Left renal pelvis (tissue), 4 donors: Measurements from ENCODE around the gene CCDC88C. TPM values are rescaled to one million over a fixed set of nuclear protein-coding genes. Genes with fewer than 3 reads are reported as not detected.
"Not testable (repeated sequence)": the region's sequence is repeated elsewhere in the genome, so short reads cannot be mapped to it uniquely, and the experiment has no call there.

Experiments
- DNase-seq, 4 donors: peaks; one replicate each; pipeline ENCODE4 v3.0.0-alpha.2; 2013; ENCODE audit warnings: low read depth in 4 of 4, low spot score in 3 of 4
- polyA plus RNA-seq, 4 donors: library from polyadenylated mRNA; unstranded; fragments of 120-200 nt; gene quantifications; one replicate each; pipeline ENCODE4 v1.2.1, GENCODE V29; 2013; ENCODE audit not compliant: insufficient read length in 4 of 4

Gene CCDC88C
- polyA plus RNA-seq, 4 donors: 8.9 to 46.7 (median 32.2) TPM

DNA sequence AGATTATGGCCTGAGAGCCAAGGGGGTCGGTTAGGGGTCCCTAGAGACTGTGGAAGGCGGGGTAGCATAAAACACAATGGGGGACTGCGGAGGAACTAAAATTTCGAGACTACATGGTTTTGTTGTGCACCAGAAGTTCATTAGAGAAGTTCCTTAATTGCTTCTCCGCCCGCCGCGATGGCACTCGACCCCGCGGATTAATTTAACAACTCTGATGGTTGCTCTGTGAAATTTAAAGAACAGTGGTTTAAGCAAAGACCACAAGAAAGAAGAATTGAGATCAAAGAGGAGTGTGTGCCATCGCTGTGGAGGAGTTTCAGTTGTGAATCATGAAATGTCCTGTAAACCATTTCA, 1.4 kb upstream of the CCDC88C start:
- DNase-seq: no peak

DNA sequence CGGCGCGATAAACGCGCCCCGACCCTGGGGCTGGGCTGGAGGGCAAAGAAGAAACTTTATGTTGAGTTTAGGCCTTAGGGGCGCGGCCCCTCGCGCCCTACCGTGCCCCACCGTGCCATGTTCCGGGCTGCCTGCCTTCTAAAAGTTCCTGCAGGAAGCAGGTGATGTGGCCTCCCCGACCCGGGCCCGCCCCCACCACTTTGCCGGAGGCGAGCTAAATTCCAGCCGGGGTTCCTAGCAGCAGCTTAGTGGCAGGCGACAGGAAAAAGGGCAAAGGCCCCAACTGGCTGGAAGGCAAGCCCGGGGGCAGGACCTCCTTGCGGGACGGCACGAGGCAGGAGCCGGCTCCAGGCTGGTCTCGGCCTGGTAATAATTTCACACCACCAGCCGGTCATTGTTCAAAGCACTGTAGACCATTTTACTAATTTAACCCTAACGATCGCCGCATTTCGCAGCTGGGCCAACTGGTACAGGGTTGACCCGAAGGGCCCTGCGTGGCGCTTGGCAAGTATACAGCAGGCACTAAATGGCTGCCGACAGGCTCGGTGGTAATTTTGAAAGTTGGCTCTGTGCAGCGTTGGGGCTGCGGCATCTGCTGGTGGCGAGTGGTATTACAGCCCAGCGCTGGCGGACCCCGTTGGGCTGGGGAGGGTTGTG, 895 bp upstream of the CCDC88C start:
- no peak for DNase-seq

DNA sequence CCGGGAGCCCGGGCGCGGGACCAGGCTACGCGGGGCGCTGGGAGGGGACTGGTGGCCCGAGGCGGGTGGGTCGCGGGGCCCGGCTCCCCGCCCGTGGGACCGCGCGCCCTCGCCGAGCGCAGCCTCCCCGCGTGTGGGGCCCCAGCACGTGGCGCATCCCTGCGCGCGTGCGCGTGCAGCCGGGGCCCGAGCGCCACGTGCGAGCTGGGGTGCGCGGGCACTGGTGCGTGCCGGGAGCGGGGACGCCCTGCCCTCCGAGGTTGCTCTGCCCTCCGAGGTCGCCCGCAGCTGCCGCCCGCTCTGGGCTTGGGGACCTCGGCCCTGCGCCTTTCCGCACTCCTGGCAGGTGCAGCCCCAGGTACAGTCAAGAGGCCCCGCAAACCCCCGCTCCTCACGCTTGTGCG, 365 bp upstream of the CCDC88C start:
- no peak for DNase-seq

DNA sequence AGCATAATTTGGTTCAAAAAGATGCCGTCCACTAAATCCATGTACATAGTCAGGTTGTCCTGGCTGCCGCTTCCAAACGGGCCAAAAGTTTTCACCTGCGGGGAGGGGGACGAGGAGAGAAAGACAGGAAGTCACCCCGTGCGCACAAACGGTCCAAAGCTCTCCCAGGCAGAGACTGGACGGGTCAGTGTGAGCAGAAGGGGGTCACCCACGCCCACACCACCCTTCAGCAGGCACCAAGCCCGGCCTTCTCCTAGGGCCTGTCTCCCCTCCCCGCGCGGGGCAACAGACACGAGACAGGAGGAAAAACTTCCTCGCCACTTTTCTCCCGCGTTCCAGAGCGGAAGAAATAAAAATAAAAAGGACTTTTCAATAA, 888 bp downstream of the CCDC88C start:
- no peak for DNase-seq

DNA sequence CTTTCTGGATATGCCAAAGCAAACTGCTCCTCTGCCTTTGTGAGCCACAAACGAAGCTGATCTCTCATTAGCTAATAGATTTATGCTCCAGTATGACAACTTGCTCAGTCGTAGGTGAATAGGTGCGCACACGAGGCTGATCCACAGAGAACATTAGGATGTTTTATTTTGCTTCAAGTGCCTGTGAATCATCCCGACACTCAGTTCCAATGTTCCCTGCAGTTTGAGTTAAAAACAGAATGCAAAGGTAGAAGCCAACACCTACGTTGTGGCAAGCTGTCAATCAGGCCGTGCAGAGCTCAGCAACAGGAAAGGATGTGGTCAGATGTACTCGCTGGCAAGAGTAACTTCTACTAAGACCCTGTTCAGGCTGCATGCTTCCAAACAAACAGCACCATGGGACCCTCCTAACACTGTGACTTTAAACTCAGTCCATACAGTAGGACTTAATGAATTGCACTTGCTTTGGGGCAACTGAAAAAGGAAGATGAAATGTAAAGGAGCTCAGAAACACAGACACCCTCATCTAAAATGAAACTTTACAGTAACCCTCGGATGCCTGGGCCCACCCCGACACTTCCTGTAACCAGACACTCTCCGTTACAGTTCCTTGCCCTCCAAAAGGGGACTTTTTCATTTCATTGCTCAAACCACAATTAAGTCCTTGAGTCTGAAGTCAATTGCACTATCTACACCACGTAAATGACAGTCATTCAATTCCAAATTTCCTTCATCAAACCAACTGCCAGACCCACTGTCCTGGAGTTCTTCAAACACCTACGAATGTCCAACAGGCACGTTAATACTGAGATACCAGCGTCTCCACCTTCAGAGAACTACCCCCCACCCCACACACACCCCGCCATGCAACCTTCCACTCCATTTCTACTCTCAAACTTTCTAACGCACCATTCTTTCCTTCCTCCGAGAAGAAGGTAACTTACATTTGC, 1.6 kb downstream of the CCDC88C start:
- DNase-seq: no peak

DNA sequence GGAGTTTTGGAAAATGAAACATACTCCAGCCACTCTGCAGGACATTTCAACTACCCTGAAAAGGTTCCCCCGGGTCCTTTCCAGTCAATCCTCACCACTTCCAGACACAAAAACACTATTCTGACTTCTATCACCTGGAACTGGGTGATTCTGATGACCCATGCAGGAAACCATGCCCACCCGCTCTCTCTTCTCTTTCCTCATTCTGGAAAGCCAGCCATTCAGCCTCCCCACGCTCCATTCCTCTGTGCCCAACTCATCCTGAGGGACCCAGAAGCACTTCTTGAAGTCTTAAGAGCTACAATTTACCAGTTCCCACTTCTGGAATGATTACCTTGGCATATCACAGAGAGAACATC, 3.2 kb downstream of the CCDC88C start:
- DNase-seq: no peak

DNA sequence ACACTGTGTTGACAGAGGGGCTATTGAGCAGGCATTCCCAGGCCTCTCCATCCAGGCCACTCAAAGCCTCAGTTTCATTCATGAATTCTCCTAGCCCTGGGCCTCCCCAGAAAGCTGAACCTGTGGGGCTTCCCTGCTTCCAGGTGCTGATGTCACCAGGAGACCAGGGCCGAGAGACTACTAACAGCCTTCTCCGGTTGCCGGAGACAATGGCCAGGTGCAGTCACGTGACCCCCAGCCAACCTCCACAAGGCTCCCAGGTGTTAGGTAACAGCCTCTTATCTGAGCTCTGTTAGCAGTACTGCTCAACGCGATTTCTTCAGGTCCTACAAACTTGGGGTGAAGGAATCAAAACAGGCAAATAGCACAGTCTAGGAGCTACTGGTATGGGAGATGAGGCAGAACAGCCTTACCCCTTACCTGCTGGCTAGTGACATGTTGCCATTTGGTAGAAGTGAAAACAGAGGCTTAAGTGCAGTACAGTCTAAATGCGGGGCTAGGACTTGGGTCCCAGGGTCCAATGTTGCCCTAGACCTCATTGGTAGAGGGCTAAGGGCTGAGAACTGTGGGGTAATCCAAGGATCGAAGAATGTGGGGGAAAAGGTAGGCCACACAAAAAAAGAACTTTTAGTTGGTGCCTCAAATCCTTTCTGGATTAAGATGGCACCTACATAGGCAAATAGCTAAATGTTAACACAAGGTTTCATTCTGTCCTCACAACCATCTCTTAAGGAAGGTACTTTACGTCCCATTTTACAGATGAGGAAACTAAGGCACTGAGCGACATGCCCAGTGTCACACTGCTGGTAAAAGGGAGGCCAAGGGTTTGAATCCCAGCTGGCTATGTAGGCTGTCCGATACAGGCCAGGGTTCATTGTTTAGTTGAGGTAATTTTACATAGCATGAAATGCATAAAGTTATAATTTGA, 3.8 kb downstream of the CCDC88C start:
- DNase-seq: no peak

DNA sequence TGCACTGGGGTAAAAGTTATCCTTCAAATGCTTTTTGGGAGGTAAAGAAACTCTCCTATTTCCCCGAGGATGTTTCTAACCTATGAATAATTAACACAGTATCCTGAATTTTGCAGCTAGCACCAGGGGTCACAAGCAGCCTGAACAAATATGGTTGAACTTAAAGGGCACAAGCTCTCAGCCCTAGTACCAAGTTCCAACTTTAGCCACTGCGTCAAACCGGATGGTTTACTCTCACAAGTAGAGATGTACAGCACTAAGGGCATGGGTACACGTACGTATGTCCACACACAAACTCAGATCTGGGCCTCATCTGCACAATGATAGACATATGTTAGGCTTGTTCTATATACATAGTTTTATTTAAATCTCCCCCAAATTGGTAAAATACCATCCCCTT, 4.7 kb downstream of the CCDC88C start:
- DNase-seq: no peak

DNA sequence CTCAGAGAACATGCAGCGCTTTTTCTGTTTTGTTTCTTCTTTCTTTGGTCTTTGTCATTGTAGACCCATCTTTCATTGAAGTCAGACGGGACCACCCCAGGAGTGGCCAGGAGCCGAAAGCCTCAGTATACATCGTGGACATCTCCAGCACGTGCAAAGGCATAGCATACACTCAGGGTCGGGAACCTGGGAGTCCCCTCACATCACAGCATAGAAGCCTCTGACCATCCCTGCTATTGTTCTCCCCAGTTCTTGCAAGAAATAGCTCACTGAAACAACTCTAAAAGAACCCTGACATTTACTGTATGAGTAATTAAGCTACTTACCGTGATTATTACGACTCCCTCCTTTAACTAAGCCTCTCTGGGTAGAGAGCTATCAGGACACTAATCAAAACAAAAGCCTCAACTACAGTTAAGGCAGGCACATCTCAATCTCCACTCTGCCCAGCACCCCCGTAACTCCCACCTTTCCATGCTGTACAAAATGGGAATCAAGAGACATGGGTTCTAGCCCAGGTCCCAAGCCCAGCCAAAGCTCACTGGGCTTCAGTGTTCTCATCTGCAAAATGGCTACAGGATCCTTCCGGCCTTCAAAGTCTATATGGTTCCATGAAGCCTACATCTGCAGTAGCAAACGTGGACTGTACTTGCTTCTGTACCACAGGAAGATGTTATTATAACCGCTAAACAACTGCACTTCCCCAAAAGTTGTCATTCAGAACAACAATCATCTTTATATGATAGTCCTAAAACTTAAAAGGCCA, 6.7 kb downstream of the CCDC88C start:
- DNase-seq: no peak

DNA sequence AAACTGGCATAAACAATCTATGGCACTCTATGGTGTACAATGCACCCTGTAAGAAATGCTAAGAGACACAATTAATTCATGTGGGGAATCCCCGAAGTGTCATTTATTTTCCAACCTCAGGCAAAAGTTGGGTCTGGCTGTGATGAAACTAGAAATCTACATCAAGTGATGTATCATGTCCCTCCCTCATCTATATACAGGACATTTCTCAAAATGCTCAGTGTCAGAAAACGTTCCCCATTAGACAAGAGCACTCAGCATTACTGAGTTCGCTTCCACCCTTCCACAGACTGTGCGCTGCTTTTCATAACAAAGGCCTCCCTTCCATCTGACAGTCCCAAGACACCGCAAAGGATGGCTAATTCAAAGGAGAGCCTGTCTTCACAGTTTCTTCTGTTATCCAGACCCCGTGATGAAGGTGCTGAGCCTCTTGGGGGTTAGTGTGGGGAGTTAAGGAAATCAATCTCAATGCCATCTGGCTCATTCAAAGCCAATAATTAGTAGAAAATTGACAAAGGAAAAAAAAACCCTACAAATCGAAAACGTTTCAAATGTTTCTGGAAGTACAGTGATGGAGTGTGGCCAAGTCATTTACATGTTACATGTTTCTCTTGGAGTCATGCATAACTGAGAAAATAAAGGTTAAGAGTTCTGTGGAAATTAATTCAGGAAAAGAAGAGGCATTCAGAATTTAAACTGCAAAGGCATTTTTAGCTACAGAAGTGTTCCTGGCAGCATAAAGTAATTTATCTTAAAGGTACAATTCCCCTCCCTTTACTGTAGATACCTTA, 7.5 kb downstream of the CCDC88C start:
- DNase-seq: no peak

DNA sequence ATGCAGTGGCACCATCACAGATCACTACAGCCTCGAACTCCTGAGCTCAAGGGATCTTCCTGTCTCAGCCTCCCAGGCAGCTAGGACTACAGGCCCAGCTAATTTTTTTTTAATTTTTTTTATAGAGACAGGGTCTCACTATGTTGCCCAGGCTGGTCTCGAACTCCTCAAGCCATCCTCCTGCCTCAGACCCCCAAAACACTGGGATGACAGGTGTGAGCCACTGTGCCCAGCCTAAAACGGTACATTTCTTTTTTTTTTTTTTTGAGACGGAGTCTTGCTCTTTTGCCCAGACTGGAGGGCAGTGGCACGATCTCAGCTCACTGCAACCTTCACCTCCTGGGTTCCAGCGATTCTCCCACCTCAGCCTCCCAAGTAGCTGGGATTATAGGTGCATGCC, 8.4 kb downstream of the CCDC88C start:
- not testable (repeated sequence) for DNase-seq

DNA sequence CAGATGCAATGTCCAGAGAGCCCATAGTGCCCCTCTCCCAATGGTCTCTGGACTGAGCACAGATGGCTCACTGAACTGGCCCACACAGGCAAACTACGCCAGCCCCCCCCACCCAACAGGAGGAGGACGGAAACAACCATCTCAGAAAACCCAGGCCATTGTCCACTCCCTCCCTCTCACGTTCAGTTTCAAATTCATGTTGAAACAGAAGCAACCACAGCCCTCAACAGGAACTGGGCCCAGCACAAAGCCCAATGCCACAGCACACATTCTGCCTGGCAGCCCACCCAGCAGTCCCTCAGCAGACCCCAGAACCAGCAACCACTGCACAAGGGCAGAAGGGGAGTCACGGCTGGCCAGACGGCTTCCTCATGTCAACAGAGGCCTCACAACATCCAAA, 10.6 kb downstream of the CCDC88C start:
- no peak for DNase-seq

DNA sequence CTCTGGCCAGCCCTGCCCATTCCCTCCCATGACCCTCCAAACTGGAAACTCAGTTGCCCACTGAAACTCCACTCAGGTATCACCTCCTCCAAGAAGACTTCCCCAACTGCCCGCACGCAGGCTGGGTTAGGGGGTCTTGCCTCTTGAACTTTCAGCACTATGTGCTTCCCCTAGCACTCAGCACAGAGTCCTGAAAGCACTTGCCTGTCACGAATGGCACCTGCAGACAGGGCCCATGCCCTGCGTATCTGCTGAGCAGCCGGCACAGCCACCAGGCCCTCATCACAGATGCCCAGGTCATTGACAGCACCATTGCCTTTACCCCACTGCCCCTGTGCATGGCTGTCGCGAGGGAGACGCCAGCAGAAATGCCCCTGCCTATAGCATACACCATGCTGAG, 11.2 kb downstream of the CCDC88C start:
- DNase-seq: no peak

DNA sequence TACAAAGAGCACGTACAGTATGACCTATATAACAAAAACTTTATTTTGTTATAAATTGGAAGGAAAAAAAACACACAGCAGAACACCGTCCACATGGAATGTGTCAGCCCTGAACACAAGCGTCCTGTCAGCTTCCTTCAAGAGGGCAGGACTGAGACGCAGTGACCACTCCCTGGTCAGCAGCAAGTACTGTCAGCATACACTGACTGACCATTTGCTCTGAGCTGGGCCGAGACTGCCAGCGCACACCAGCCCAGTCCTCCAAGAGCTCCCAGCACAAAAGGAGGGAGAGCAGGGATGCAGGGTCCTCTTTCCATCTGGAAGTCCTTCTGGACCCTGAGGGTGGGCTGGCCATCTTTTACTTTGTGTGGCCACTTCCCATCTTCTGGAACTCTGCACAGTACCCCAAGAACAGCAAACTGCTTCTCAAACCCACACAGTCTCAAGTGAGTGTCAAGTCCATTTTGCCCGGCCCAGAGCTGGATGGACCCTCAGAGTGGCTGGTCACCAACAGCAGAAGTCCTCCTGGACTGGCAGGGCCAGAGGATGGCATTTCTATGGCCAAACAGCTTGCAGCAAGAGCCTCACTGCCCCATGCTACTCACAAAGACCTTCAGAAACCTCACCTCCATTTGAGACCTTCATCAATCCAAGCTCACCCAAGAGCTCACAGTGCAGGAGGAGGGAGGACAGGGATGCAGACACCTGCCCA, 11.7 kb downstream of the CCDC88C start:
- no peak for DNase-seq

DNA sequence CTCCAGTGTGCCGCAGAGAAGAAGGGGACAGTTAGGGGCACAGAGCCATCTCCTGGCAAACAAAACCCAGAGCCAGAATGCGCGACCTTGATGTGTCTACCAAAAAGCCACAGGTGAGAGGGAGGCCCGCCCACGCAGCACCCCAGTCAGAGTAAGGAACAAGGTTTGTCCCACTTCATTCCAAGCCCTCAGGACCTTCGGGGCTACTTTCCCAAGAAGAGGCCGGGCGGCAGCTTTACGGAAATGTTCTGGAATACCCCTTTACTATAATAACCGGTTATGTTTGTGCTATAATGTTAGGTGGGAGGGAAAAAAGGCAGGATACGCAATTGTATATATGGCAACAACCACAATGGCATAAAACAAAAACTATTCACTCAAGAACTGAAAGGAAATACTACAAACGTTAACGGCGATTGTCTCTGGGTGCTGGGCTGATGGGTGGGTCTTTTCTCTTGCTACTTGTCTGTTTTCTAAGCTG, 12.3 kb downstream of the CCDC88C start:
- DNase-seq: no peak

DNA sequence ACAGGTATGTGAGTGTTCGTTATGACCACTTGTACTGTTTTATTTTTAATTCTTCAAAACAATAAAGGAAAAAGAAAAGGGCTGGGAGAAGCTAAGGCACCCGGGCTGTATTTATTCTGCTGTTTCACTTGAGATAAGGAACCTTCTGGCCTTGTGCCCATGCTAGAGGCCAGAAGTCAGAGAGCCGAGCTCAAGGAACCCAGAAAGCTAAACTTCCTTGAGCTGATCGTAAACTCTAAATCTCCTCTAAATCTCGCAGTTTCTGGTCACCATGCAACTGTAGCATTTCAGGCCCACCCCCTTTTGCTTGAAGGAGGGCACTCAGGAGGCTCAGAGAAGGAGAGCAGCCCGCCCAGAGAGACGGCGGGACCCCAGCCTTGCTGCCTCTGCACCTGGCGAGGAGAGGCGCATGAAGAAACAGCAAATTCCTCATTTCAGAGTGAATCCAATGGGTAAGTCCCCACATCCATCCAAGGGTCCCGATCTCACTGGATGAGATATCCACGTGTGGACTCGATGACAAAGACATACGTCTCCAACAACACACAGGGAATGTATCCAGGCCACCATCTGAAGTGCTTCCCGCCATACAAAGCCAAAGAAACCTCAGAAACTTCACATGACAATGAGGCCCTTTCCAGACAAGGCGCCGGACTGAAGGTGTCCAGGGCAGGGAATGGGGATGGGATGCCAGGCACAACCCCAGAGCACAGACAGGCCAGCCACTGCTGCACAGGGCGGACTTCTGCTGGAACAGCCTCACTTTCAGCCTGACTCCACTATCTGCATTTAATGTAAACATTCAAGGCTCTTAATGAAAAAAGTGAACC, 14.6 kb downstream of the CCDC88C start:
- no peak for DNase-seq

DNA sequence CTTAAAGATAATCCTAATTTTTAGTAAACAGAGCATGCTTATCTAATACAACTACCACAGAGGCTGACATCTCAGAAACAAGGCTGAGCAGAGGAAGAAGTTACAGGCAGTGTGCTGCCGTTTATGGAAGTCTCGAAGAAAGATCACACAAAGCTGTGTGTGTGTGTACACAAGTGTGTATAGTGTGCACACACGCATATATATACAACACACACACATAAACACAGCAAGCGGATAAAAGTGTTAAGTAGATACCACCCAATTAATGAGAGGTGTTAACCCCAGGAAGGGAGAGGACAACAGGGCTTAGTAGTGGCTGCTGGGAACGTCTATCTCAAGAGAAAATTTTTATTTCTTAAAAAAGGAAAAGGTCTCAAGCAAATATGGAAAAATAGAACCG, 15.3 kb downstream of the CCDC88C start:
- no peak for DNase-seq

DNA sequence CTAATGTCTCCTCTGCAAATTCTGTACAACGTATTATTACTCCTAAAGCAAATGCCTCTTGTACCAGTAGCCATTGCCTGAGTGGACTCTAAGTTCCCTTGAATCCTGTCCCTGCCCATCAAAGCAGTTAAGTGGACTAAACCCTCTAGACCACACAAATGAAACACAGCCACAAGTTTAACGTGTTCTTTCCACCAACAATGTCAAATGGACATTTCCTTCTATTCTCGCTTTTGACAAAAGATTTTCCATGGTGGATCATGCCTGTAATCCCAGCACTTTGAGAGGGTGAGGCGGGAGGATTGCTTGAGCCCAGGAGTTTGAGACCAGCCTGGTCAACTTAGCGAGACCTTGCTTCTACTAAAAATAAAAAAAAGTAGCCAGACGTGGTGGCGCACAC, 15.9 kb downstream of the CCDC88C start:
- DNase-seq: no peak
